IPS-18a (cell line): Measurements from ENCODE around the gene GAB2.
"Not testable (repeated sequence)": the region's sequence is repeated elsewhere in the genome, so short reads cannot be mapped to it uniquely, and the experiment has no call there.

Experiments used
- H3K27ac ChIP-seq: one replicate; pipeline ENCODE4 v1.5.1; 2013; ENCODE audit warnings: low read length
- H3K27me3 ChIP-seq: one replicate; pipeline ENCODE4 v1.6.1; 2013; ENCODE audit warnings: mild to moderate bottlenecking, low read length; ENCODE audit not compliant: control insufficient read depth, insufficient read depth
- H3K36me3 ChIP-seq: one replicate; pipeline ENCODE4 v1.6.1; 2013; ENCODE audit warnings: low read depth, low read length; ENCODE audit not compliant: control insufficient read depth
- H3K4me1 ChIP-seq: one replicate; pipeline ENCODE4 v1.6.1; 2013; ENCODE audit warnings: low read depth, low read length; ENCODE audit not compliant: control insufficient read depth
- H3K4me3 ChIP-seq: one replicate; pipeline ENCODE4 v1.5.1; 2013; ENCODE audit warnings: low read length
- H3K9ac ChIP-seq: one replicate; pipeline ENCODE4 v1.6.1; 2013; ENCODE audit warnings: mild to moderate bottlenecking, low read length, moderate library complexity
- H3K9me3 ChIP-seq: one replicate; pipeline ENCODE4 v1.6.1; 2013; ENCODE audit warnings: low read depth, low read length; ENCODE audit not compliant: control insufficient read depth

Gene GAB2

GRCh38 chr11:78281511-78281910 is 136.1 kb downstream of the GAB2 start:
- no peak overlapping the region for H3K9ac ChIP-seq
- no peak overlapping the region for H3K4me3 ChIP-seq
- H3K4me1 ChIP-seq: no peaks in the 10 kb centered on the region
- no peaks in the 10 kb centered on the region for H3K27me3 ChIP-seq
- no peak overlapping the region for H3K27ac ChIP-seq
- H3K36me3 ChIP-seq: no peaks in the 10 kb centered on the region
- H3K9me3 ChIP-seq: no peaks in the 10 kb centered on the region

- H3K9ac ChIP-seq: no peak overlapping the region
Measured at GRCh38 chr11:78277314-78277994, 140.2 kb downstream of the GAB2 start.

GRCh38 chr11:78276311-78276710 is 141.3 kb downstream of the GAB2 start:
- H3K9me3 ChIP-seq: peaks cover 6% of the 10 kb centered on the region
- no peaks in the 10 kb centered on the region for H3K27me3 ChIP-seq
- H3K27ac ChIP-seq: no peak overlapping the region
- no peak overlapping the region for H3K4me3 ChIP-seq
- no peaks in the 10 kb centered on the region for H3K4me1 ChIP-seq
- no peaks in the 10 kb centered on the region for H3K36me3 ChIP-seq
- no peak overlapping the region for H3K9ac ChIP-seq

More at GRCh38 chr11:78277314-78277994, 140.2 kb downstream of the GAB2 start:
- Histone ChIP-seq H3K4me1 (no peaks in the 10 kb centered on the region), H3K27me3 (no peaks in the 10 kb centered on the region), H3K4me3 (no peak overlapping the region), H3K27ac (no peak overlapping the region), H3K9me3 (peaks cover 6% of the 10 kb centered on the region), H3K36me3 (no peaks in the 10 kb centered on the region)

- H3K9me3 ChIP-seq: peaks cover 6% of the 10 kb centered on the region
- no peak overlapping the region for H3K9ac ChIP-seq
- H3K4me3 ChIP-seq: no peak overlapping the region
- H3K27ac ChIP-seq: no peak overlapping the region
- no peaks in the 10 kb centered on the region for H3K36me3 ChIP-seq
- H3K4me1 ChIP-seq: no peaks in the 10 kb centered on the region
- H3K27me3 ChIP-seq: no peaks in the 10 kb centered on the region
Measured at GRCh38 chr11:78274739-78275138, 142.9 kb downstream of the GAB2 start.

DNA sequence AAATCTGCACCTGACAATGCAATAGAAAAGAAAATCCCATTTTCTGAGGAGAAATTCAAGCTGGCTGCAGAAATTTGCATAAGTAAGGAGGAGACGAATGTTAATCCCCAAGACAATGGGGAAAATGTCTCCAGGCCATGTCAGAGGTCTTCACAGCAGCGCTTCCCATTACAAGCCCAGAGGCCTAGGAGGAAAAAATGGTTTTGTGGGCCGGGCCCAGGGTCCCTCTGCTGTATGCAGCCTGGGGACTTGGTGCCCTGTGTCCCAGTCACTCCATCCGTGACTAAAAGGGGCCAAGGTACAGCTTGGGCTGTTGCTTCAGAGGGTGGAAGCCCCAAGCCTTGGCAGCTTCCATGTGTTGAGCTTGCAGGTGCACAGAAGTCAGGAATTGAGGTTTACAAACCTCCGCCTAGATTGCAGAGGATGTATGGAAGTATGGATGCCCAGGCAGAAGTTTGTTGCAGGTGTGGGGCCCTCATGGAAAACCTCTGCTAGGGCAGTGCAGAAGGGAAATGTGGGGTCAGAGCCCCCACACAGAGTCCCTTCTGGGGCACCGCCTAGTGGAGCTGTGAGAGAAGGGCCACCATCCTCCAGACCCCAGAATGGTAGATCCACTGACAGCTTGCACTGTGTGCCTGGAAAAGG is 144.9 kb downstream of the GAB2 start:
- not testable (repeated sequence) for H3K9ac ChIP-seq, H3K36me3 ChIP-seq, H3K4me1 ChIP-seq, H3K4me3 ChIP-seq, H3K27me3 ChIP-seq, H3K9me3 ChIP-seq, H3K27ac ChIP-seq

- not testable (repeated sequence) for H3K4me1 ChIP-seq, H3K36me3 ChIP-seq, H3K4me3 ChIP-seq, H3K9ac ChIP-seq, H3K27ac ChIP-seq, H3K9me3 ChIP-seq, H3K27me3 ChIP-seq
Measured at GRCh38 chr11:78271801-78272200, 145.8 kb downstream of the GAB2 start.

GRCh38 chr11:78270971-78271370 is 146.6 kb downstream of the GAB2 start:
- Histone ChIP-seq H3K36me3 (no peaks in the 10 kb centered on the region), H3K4me1 (no peaks in the 10 kb centered on the region), H3K9me3 (peaks cover 6% of the 10 kb centered on the region), H3K27me3 (no peaks in the 10 kb centered on the region), H3K27ac (no peak overlapping the region), H3K9ac (no peak overlapping the region), H3K4me3 (no peak overlapping the region)

DNA sequence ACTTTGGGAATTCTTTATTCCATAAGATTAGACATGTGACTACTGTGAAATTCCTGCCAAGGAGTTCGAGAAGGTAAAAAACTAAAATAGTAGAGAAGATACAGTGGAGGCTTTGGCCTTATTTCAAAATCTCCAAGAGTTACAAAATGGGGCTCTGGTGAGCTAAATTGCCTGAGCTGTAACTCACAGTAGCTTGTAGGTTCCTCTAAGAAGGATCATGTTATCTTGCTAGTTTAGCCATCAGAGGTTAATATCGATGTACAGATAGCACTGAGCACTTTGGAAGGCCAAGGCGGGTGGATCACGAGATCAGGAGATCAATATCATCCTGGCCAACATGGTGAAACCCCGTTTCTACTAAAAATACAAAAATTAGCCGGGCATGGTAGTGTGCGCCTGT is 147.8 kb downstream of the GAB2 start:
- Histone ChIP-seq H3K27ac (no peak overlapping the region), H3K9ac (no peak overlapping the region), H3K36me3 (no peaks in the 10 kb centered on the region)

GRCh38 chr11:78268591-78269410 is 148.8 kb downstream of the GAB2 start:
- H3K27ac ChIP-seq: no peak overlapping the region
- no peak overlapping the region for H3K9ac ChIP-seq
- H3K9me3 ChIP-seq: peaks cover 3% of the 10 kb centered on the region
- no peaks in the 10 kb centered on the region for H3K36me3 ChIP-seq
- no peaks in the 10 kb centered on the region for H3K4me1 ChIP-seq
- H3K4me3 ChIP-seq: no peak overlapping the region
- no peaks in the 10 kb centered on the region for H3K27me3 ChIP-seq

More for the DNA sequence above, 147.8 kb downstream of the GAB2 start:
- Histone ChIP-seq H3K4me1 (no peaks in the 10 kb centered on the region), H3K4me3 (no peak overlapping the region), H3K9me3 (peaks cover 6% of the 10 kb centered on the region), H3K27me3 (no peaks in the 10 kb centered on the region)

- Histone ChIP-seq H3K27me3 (no peaks in the 10 kb centered on the region), H3K27ac (no peak overlapping the region), H3K9ac (no peak overlapping the region), H3K36me3 (no peaks in the 10 kb centered on the region), H3K9me3 (no peaks in the 10 kb centered on the region), H3K4me3 (no peak overlapping the region), H3K4me1 (no peaks in the 10 kb centered on the region)
Measured at GRCh38 chr11:78266451-78266850, 151.2 kb downstream of the GAB2 start.

- H3K27ac ChIP-seq: no peak overlapping the region
- no peak overlapping the region for H3K9ac ChIP-seq
- H3K27me3 ChIP-seq: no peaks in the 10 kb centered on the region
- H3K36me3 ChIP-seq: no peaks in the 10 kb centered on the region
- no peaks in the 10 kb centered on the region for H3K9me3 ChIP-seq
- no peak overlapping the region for H3K4me3 ChIP-seq
- H3K4me1 ChIP-seq: no peaks in the 10 kb centered on the region
Measured at GRCh38 chr11:78265326-78265725, 152.3 kb downstream of the GAB2 start.
